GM23338 (cell line): ENCODE results near the gene SORCS2.

Experiments
- CREB1 ChIP-seq: fragments of 250-450 bp; sonication (Bioruptor Pico); IDR thresholded peaks from 2 replicates; pipeline ENCODE4 v1.5.0; 2020; ENCODE audit warnings: low read depth, mild to moderate bottlenecking, moderate library complexity
- EZH2 ChIP-seq: fragments of 200-600 bp; sonication (generic); IDR thresholded peaks from one replicate; pipeline ENCODE4 v1.8.0; 2017; ENCODE audit warnings: antibody characterized with exemption, mild to moderate bottlenecking, low read depth; ENCODE audit not compliant: unreplicated experiment
- EZH2phosphoT487 ChIP-seq: fragments of 200-600 bp; sonication (generic); IDR thresholded peaks from one replicate; pipeline ENCODE4 v1.8.1; 2018; ENCODE audit warnings: antibody characterized with exemption; ENCODE audit not compliant: unreplicated experiment
- JUNB ChIP-seq: IDR thresholded peaks from one replicate; pipeline ENCODE4 v1.6.1; 2016; ENCODE audit warnings: antibody characterized with exemption; ENCODE audit not compliant: unreplicated experiment
- POLR2AphosphoS5 ChIP-seq: IDR thresholded peaks from 2 replicates; pipeline ENCODE4 v1.6.1; 2016; ENCODE audit warnings: antibody characterized with exemption, low read depth
- TF ChIP-seq, protein P1 (sequence below), 2 experiments: fragments of 200-600 bp in 1 of 2; sonication (generic) in 1 of 2; conservative IDR thresholded peaks; 2 replicates each; pipeline versions ENCODE4 v1.5.1 to v1.6.1; 2016 to 2017; ENCODE audit warnings: antibody characterized with exemption in 2 of 2, low read depth in 2 of 2, mild to moderate bottlenecking in 2 of 2, moderate library complexity in 1 of 2
- TF ChIP-seq, protein P2 (sequence below): IDR thresholded peaks from one replicate; pipeline ENCODE4 v1.6.1; 2018; ENCODE audit warnings: antibody characterized with exemption; ENCODE audit not compliant: unreplicated experiment
- TF ChIP-seq, protein P3 (sequence below): IDR thresholded peaks from 2 replicates; pipeline ENCODE4 v1.6.1; 2016; ENCODE audit warnings: antibody characterized with exemption

DNA sequence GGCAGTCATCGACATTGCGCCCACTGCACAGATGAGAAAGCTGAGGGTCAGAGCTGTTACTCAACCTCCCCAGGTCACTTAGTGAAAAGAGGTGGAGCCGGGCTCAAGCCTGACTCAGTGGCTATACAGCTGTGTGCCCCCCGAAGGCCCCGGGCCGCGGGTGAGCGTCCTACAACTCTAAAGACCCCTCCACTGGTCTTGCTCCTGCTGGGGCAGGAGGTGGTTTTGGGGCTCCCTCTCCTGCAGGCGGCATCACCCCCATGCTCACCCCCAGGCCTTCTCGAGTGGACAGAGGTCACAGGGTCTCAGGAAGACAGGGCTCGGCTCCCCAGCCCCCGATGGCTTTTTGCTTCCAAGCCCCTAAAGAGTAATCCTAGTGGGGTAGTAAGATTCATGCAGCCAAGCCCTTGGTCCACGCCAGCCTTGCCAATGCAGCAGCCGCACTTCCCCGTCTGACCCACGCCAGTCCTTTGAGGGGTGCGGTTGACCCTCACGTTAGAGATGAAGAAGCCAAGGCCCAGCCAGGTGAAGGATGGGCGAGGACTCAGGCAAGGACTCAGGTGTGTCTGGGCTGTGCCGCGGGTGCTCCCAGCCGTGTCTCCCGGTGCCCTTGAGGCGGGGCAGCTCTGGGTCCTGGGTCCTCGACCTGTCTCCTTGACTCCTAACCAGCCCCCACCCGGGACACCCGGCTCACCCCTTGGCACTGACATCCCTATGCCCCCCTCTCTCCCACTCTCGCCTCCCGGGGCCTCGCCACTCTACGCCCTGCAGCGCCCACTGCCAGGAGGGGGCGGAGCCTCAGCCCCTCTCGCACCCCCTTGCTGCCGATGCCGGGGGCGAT is 547.0 kb downstream of the SORCS2 start:
- TF ChIP-seq, protein P1, sequence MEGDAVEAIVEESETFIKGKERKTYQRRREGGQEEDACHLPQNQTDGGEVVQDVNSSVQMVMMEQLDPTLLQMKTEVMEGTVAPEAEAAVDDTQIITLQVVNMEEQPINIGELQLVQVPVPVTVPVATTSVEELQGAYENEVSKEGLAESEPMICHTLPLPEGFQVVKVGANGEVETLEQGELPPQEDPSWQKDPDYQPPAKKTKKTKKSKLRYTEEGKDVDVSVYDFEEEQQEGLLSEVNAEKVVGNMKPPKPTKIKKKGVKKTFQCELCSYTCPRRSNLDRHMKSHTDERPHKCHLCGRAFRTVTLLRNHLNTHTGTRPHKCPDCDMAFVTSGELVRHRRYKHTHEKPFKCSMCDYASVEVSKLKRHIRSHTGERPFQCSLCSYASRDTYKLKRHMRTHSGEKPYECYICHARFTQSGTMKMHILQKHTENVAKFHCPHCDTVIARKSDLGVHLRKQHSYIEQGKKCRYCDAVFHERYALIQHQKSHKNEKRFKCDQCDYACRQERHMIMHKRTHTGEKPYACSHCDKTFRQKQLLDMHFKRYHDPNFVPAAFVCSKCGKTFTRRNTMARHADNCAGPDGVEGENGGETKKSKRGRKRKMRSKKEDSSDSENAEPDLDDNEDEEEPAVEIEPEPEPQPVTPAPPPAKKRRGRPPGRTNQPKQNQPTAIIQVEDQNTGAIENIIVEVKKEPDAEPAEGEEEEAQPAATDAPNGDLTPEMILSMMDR (conservative IDR thresholded peaks at IDR 0.05; ENCODE audit: low read depth in 2 of 2): no peak
- no peak for TF ChIP-seq POLR2AphosphoS5
- no peak for TF ChIP-seq JUNB
- TF ChIP-seq, protein P2, sequence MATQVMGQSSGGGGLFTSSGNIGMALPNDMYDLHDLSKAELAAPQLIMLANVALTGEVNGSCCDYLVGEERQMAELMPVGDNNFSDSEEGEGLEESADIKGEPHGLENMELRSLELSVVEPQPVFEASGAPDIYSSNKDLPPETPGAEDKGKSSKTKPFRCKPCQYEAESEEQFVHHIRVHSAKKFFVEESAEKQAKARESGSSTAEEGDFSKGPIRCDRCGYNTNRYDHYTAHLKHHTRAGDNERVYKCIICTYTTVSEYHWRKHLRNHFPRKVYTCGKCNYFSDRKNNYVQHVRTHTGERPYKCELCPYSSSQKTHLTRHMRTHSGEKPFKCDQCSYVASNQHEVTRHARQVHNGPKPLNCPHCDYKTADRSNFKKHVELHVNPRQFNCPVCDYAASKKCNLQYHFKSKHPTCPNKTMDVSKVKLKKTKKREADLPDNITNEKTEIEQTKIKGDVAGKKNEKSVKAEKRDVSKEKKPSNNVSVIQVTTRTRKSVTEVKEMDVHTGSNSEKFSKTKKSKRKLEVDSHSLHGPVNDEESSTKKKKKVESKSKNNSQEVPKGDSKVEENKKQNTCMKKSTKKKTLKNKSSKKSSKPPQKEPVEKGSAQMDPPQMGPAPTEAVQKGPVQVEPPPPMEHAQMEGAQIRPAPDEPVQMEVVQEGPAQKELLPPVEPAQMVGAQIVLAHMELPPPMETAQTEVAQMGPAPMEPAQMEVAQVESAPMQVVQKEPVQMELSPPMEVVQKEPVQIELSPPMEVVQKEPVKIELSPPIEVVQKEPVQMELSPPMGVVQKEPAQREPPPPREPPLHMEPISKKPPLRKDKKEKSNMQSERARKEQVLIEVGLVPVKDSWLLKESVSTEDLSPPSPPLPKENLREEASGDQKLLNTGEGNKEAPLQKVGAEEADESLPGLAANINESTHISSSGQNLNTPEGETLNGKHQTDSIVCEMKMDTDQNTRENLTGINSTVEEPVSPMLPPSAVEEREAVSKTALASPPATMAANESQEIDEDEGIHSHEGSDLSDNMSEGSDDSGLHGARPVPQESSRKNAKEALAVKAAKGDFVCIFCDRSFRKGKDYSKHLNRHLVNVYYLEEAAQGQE: no peak
- TF ChIP-seq, protein P3, sequence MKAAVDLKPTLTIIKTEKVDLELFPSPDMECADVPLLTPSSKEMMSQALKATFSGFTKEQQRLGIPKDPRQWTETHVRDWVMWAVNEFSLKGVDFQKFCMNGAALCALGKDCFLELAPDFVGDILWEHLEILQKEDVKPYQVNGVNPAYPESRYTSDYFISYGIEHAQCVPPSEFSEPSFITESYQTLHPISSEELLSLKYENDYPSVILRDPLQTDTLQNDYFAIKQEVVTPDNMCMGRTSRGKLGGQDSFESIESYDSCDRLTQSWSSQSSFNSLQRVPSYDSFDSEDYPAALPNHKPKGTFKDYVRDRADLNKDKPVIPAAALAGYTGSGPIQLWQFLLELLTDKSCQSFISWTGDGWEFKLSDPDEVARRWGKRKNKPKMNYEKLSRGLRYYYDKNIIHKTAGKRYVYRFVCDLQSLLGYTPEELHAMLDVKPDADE: no peak
- TF ChIP-seq EZH2: no peak
- no peak for TF ChIP-seq EZH2phosphoT487
- TF ChIP-seq CREB1: no peak
